ENCODE results near the gene FHOD3. TPM values are rescaled to one million over a fixed set of nuclear protein-coding genes. Genes with fewer than 3 reads are reported as not detected.

The FHOD3 gene
- total RNA-seq, 1 experiment from 2014 or later = 5.0 TPM

GRCh38 chr18:36496022-36496421, 198.5 kb downstream of the FHOD3 start:
- Mint-ChIP-seq H3K9me3 (ENCODE audit: unreplicated experiment) (no peaks in the 10 kb centered on the region), H3K4me1 (ENCODE audit: insufficient read depth, unreplicated experiment) (peaks cover 3% of the 10 kb centered on the region), H3K27ac (ENCODE audit: low read depth, unreplicated experiment) (no peak overlapping the region), H3K36me3 (ENCODE audit: insufficient read depth, unreplicated experiment) (peaks cover 3% of the 10 kb centered on the region), H3K4me3 (ENCODE audit: unreplicated experiment) (no peak overlapping the region), H3K27me3 (ENCODE audit: insufficient read depth, unreplicated experiment) (no peaks in the 10 kb centered on the region)
- DNase-seq (ENCODE audit: unreplicated experiment) = no peak
- TF ChIP-seq, protein P1, sequence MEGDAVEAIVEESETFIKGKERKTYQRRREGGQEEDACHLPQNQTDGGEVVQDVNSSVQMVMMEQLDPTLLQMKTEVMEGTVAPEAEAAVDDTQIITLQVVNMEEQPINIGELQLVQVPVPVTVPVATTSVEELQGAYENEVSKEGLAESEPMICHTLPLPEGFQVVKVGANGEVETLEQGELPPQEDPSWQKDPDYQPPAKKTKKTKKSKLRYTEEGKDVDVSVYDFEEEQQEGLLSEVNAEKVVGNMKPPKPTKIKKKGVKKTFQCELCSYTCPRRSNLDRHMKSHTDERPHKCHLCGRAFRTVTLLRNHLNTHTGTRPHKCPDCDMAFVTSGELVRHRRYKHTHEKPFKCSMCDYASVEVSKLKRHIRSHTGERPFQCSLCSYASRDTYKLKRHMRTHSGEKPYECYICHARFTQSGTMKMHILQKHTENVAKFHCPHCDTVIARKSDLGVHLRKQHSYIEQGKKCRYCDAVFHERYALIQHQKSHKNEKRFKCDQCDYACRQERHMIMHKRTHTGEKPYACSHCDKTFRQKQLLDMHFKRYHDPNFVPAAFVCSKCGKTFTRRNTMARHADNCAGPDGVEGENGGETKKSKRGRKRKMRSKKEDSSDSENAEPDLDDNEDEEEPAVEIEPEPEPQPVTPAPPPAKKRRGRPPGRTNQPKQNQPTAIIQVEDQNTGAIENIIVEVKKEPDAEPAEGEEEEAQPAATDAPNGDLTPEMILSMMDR (IDR thresholded peaks at IDR 0.05; ENCODE audit: unreplicated experiment) = no peak
- ChIA-PET POLR2A (interaction anchor here (0.8 kb wide), 1 partner anchor 114 kb away, joined by 3 read pairs; no protein-coding TSS in a partner anchor), CTCF (interaction anchor here (0.6 to 1.4 kb wide), 2 partner anchors 12 to 77 kb away, joined by 3 to 4 read pairs; no protein-coding TSS in a partner anchor)
- intact Hi-C loops (cut with micrococcal nuclease) = no loop called here
- no TSS peak for BruUV-seq (replicated peaks)

GRCh38 chr18:36499938-36500337, 202.4 kb downstream of the FHOD3 start:
- no peak overlapping the region for H3K27ac Mint-ChIP-seq (ENCODE audit: low read depth, unreplicated experiment)
- H3K27me3 Mint-ChIP-seq (ENCODE audit: insufficient read depth, unreplicated experiment) = no peaks in the 10 kb centered on the region
- POLR2A ChIA-PET = no interaction called here
- no TSS peak for BruUV-seq (replicated peaks)
- H3K36me3 Mint-ChIP-seq (ENCODE audit: insufficient read depth, unreplicated experiment) = peaks cover 11% of the 10 kb centered on the region
- H3K4me3 Mint-ChIP-seq (ENCODE audit: unreplicated experiment) = no peak overlapping the region
- DNase-seq (ENCODE audit: unreplicated experiment) = no peak
- CTCF ChIA-PET = interaction anchor here (0.6 kb wide), 2 partner anchors 142 to 1031 kb away, joined by 3 read pairs; no protein-coding TSS in a partner anchor
- peaks cover 10% of the 10 kb centered on the region for H3K4me1 Mint-ChIP-seq (ENCODE audit: insufficient read depth, unreplicated experiment)
- TF ChIP-seq, protein P1 (IDR thresholded peaks at IDR 0.05; ENCODE audit: unreplicated experiment) = no peak
- H3K9me3 Mint-ChIP-seq (ENCODE audit: unreplicated experiment) = no peaks in the 10 kb centered on the region
- intact Hi-C loops (cut with micrococcal nuclease) = no loop called here

DNA sequence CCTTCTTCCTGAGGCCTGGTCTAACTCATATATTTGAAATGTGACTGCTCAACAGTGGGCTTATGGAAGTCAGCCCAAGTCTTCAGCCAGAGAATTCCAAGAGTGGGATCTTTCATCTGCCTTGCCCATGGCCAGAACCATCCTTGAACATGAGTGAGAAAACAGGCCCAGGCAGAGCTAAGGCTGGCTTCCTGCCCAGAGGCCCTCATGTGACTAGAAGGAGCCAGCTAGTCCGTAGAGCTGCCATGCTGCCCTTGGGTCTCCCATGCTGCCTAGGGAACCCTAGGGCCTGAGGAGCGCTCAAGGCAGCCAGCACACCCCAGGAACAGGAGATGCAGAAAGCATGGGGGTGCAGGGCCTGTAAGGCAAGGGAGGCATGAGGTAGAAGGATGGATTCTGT, 203.6 kb downstream of the FHOD3 start:
- POLR2A ChIA-PET = interaction anchor here (0.7 kb wide), 1 partner anchor 42 kb away, joined by 3 read pairs; no protein-coding TSS in a partner anchor
- intact Hi-C loops (cut with micrococcal nuclease) = no loop called here

DNA sequence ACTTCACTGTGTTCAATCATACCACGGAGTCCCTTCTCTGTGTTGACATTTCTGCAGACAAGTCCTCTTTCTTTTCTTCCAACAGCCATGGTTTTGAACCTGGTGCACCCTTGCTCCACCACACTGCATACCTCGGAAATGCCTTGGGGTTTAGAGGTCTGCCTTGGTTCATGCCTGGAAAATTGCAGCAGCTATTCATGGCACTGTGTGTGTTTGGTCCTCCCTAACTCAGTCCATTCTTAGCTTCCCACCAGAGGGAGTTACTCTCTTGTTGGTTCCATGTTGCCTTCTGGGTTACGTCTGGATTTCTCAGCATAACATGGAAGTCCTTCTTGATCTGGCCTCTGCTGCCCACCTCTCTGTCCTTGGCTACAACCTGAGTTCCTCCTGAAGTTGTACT, 206.0 kb downstream of the FHOD3 start:
- Mint-ChIP-seq H3K4me3 (ENCODE audit: unreplicated experiment) (no peak overlapping the region), H3K9me3 (ENCODE audit: unreplicated experiment) (no peaks in the 10 kb centered on the region), H3K27ac (ENCODE audit: low read depth, unreplicated experiment) (no peak overlapping the region), H3K36me3 (ENCODE audit: insufficient read depth, unreplicated experiment) (peaks cover 11% of the 10 kb centered on the region), H3K27me3 (ENCODE audit: insufficient read depth, unreplicated experiment) (no peaks in the 10 kb centered on the region), H3K4me1 (ENCODE audit: insufficient read depth, unreplicated experiment) (peaks cover 14% of the 10 kb centered on the region)
- ChIA-PET POLR2A (no interaction called here), CTCF (interaction anchor here (0.6 to 1.0 kb wide), 2 partner anchors 9 to 205 kb away, joined by 4 to 5 read pairs; no protein-coding TSS in a partner anchor)
- intact Hi-C loops (cut with micrococcal nuclease) = no loop called here
- TF ChIP-seq, protein P1 (IDR thresholded peaks at IDR 0.05; ENCODE audit: unreplicated experiment) = no peak
- DNase-seq (ENCODE audit: unreplicated experiment) = no peak
- BruUV-seq (replicated peaks) = no TSS peak

More for the DNA sequence above, 203.6 kb downstream of the FHOD3 start:
- Mint-ChIP-seq H3K4me3 (ENCODE audit: unreplicated experiment) (no peak overlapping the region), H3K36me3 (ENCODE audit: insufficient read depth, unreplicated experiment) (peaks cover 11% of the 10 kb centered on the region), H3K27me3 (ENCODE audit: insufficient read depth, unreplicated experiment) (no peaks in the 10 kb centered on the region), H3K27ac (ENCODE audit: low read depth, unreplicated experiment) (no peak overlapping the region), H3K9me3 (ENCODE audit: unreplicated experiment) (no peaks in the 10 kb centered on the region), H3K4me1 (ENCODE audit: insufficient read depth, unreplicated experiment) (peaks cover 14% of the 10 kb centered on the region)
- CTCF ChIA-PET = no interaction called here
- TF ChIP-seq, protein P1 (IDR thresholded peaks at IDR 0.05; ENCODE audit: unreplicated experiment) = no peak
- DNase-seq (ENCODE audit: unreplicated experiment) = peak; percentile 35
- BruUV-seq (replicated peaks) = no TSS peak
